ENCODE data around the gene MS4A6A.

Gene MS4A6A

GRCh38 chr11:60175860-60176275, 7.0 kb downstream of the MS4A6A start:
- Histone ChIP-seq H3K4me1 (ENCODE audit: insufficient read depth, low read length) (no peaks in the 10 kb centered on the region), H3K9ac (ENCODE audit: low read depth, low read length) (no peak overlapping the region), H3K9me3 (ENCODE audit: insufficient read depth, low read depth, low read length) (no peaks in the 10 kb centered on the region; the same call in 1 of the 2 replicates), H3K27ac (ENCODE audit: low read length) (no peak overlapping the region), H3K27me3 (ENCODE audit: insufficient read depth, low read length) (no peaks in the 10 kb centered on the region), H3K36me3 (ENCODE audit: insufficient read depth, low read depth, low read length) (no peaks in the 10 kb centered on the region), H3K4me3 (ENCODE audit: low read length) (no peak overlapping the region)

GRCh38 chr11:60172011-60172410, 10.9 kb downstream of the MS4A6A start:
- no peaks in the 10 kb centered on the region for H3K4me1 ChIP-seq (ENCODE audit: insufficient read depth, low read length)
- no peak overlapping the region for H3K4me3 ChIP-seq (ENCODE audit: low read length)
- peaks cover 30% of the 10 kb centered on the region for H3K9me3 ChIP-seq (ENCODE audit: insufficient read depth, low read depth, low read length)
- no peak overlapping the region for H3K27ac ChIP-seq (ENCODE audit: low read length)
- no peaks in the 10 kb centered on the region for H3K27me3 ChIP-seq (ENCODE audit: insufficient read depth, low read length)
- H3K36me3 ChIP-seq (ENCODE audit: insufficient read depth, low read depth, low read length) = 0 out of 2 replicates have a peak, but pooled peaks cover 4% of the 10 kb centered on the region
- no peak overlapping the region for H3K9ac ChIP-seq (ENCODE audit: low read depth, low read length)

GRCh38 chr11:60170566-60170965, 12.3 kb downstream of the MS4A6A start:
- no peaks in the 10 kb centered on the region for H3K4me1 ChIP-seq (ENCODE audit: insufficient read depth, low read length)

GRCh38 chr11:60169264-60169915, 13.5 kb downstream of the MS4A6A start:
- H3K4me1 ChIP-seq (ENCODE audit: insufficient read depth, low read length) = no peaks in the 10 kb centered on the region
- H3K9ac ChIP-seq (ENCODE audit: low read depth, low read length) = no peak overlapping the region
- peaks cover 30% of the 10 kb centered on the region for H3K9me3 ChIP-seq (ENCODE audit: insufficient read depth, low read depth, low read length)
- H3K27me3 ChIP-seq (ENCODE audit: insufficient read depth, low read length) = no peaks in the 10 kb centered on the region
- 0 out of 2 replicates have a peak, but pooled peaks cover 4% of the 10 kb centered on the region for H3K36me3 ChIP-seq (ENCODE audit: insufficient read depth, low read depth, low read length)
- H3K27ac ChIP-seq (ENCODE audit: low read length) = no peak overlapping the region
- H3K4me3 ChIP-seq (ENCODE audit: low read length) = 0 out of 2 replicates have a peak overlapping the region, but pooled peaks have one; percentile 1

More at GRCh38 chr11:60170566-60170965, 12.3 kb downstream of the MS4A6A start:
- H3K36me3 ChIP-seq (ENCODE audit: insufficient read depth, low read depth, low read length) = 0 out of 2 replicates have a peak, but pooled peaks cover 4% of the 10 kb centered on the region
- H3K27me3 ChIP-seq (ENCODE audit: insufficient read depth, low read length) = no peaks in the 10 kb centered on the region
- H3K9ac ChIP-seq (ENCODE audit: low read depth, low read length) = no peak overlapping the region
- no peak overlapping the region for H3K4me3 ChIP-seq (ENCODE audit: low read length)
- H3K27ac ChIP-seq (ENCODE audit: low read length) = no peak overlapping the region
- H3K9me3 ChIP-seq (ENCODE audit: insufficient read depth, low read depth, low read length) = peaks cover 30% of the 10 kb centered on the region

GRCh38 chr11:60168306-60168705, 14.6 kb downstream of the MS4A6A start:
- Histone ChIP-seq H3K4me1 (ENCODE audit: insufficient read depth, low read length) (no peaks in the 10 kb centered on the region), H3K27ac (ENCODE audit: low read length) (no peak overlapping the region), H3K9me3 (ENCODE audit: insufficient read depth, low read depth, low read length) (peaks cover 30% of the 10 kb centered on the region), H3K4me3 (ENCODE audit: low read length) (no peak overlapping the region), H3K9ac (ENCODE audit: low read depth, low read length) (no peak overlapping the region), H3K36me3 (ENCODE audit: insufficient read depth, low read depth, low read length) (0 out of 2 replicates have a peak, but pooled peaks cover 4% of the 10 kb centered on the region), H3K27me3 (ENCODE audit: insufficient read depth, low read length) (no peaks in the 10 kb centered on the region)

- Histone ChIP-seq H3K36me3 (ENCODE audit: insufficient read depth, low read depth, low read length) (0 out of 2 replicates have a peak, but pooled peaks cover 4% of the 10 kb centered on the region), H3K27me3 (ENCODE audit: insufficient read depth, low read length) (no peaks in the 10 kb centered on the region), H3K9me3 (ENCODE audit: insufficient read depth, low read depth, low read length) (peaks cover 30% of the 10 kb centered on the region), H3K4me3 (ENCODE audit: low read length) (no peak overlapping the region), H3K4me1 (ENCODE audit: insufficient read depth, low read length) (no peaks in the 10 kb centered on the region), H3K9ac (ENCODE audit: low read depth, low read length) (no peak overlapping the region), H3K27ac (ENCODE audit: low read length) (no peak overlapping the region)
Measured at GRCh38 chr11:60165951-60166350, 16.9 kb downstream of the MS4A6A start.

GRCh38 chr11:60165538-60165937, 17.3 kb downstream of the MS4A6A start:
- Histone ChIP-seq H3K36me3 (ENCODE audit: insufficient read depth, low read depth, low read length) (0 out of 2 replicates have a peak, but pooled peaks cover 4% of the 10 kb centered on the region), H3K9ac (ENCODE audit: low read depth, low read length) (no peak overlapping the region), H3K27me3 (ENCODE audit: insufficient read depth, low read length) (no peaks in the 10 kb centered on the region), H3K27ac (ENCODE audit: low read length) (no peak overlapping the region), H3K9me3 (ENCODE audit: insufficient read depth, low read depth, low read length) (peaks cover 28% of the 10 kb centered on the region), H3K4me1 (ENCODE audit: insufficient read depth, low read length) (no peaks in the 10 kb centered on the region), H3K4me3 (ENCODE audit: low read length) (no peak overlapping the region)

- H3K27me3 ChIP-seq (ENCODE audit: insufficient read depth, low read length) = no peaks in the 10 kb centered on the region
- H3K9me3 ChIP-seq (ENCODE audit: insufficient read depth, low read depth, low read length) = peaks cover 19% of the 10 kb centered on the region
- no peak overlapping the region for H3K4me3 ChIP-seq (ENCODE audit: low read length)
- H3K36me3 ChIP-seq (ENCODE audit: insufficient read depth, low read depth, low read length) = 0 out of 2 replicates have a peak, but pooled peaks cover 4% of the 10 kb centered on the region
- no peaks in the 10 kb centered on the region for H3K4me1 ChIP-seq (ENCODE audit: insufficient read depth, low read length)
- H3K27ac ChIP-seq (ENCODE audit: low read length) = no peak overlapping the region
- no peak overlapping the region for H3K9ac ChIP-seq (ENCODE audit: low read depth, low read length)
Measured at GRCh38 chr11:60164550-60165075, 18.3 kb downstream of the MS4A6A start.

- Histone ChIP-seq H3K27ac (ENCODE audit: low read length) (no peak overlapping the region), H3K36me3 (ENCODE audit: insufficient read depth, low read depth, low read length) (no peaks in the 10 kb centered on the region), H3K4me3 (ENCODE audit: low read length) (no peak overlapping the region), H3K9me3 (ENCODE audit: insufficient read depth, low read depth, low read length) (no peaks in the 10 kb centered on the region; the same call in 1 of the 2 replicates), H3K27me3 (ENCODE audit: insufficient read depth, low read length) (no peaks in the 10 kb centered on the region), H3K9ac (ENCODE audit: low read depth, low read length) (no peak overlapping the region), H3K4me1 (ENCODE audit: insufficient read depth, low read length) (no peaks in the 10 kb centered on the region)
Measured at GRCh38 chr11:60161766-60162165, 21.1 kb downstream of the MS4A6A start.

- no peak overlapping the region for H3K27ac ChIP-seq (ENCODE audit: low read length)
Measured at GRCh38 chr11:60161107-60161506, 21.8 kb downstream of the MS4A6A start.

GRCh38 chr11:60159868-60160267, 23.0 kb downstream of the MS4A6A start:
- Histone ChIP-seq H3K9me3 (ENCODE audit: insufficient read depth, low read depth, low read length) (no peaks in the 10 kb centered on the region), H3K27ac (ENCODE audit: low read length) (no peak overlapping the region), H3K9ac (ENCODE audit: low read depth, low read length) (no peak overlapping the region), H3K27me3 (ENCODE audit: insufficient read depth, low read length) (no peaks in the 10 kb centered on the region), H3K36me3 (ENCODE audit: insufficient read depth, low read depth, low read length) (no peaks in the 10 kb centered on the region), H3K4me1 (ENCODE audit: insufficient read depth, low read length) (no peaks in the 10 kb centered on the region), H3K4me3 (ENCODE audit: low read length) (no peak overlapping the region)

More at GRCh38 chr11:60161107-60161506, 21.8 kb downstream of the MS4A6A start:
- Histone ChIP-seq H3K4me3 (ENCODE audit: low read length) (no peak overlapping the region), H3K36me3 (ENCODE audit: insufficient read depth, low read depth, low read length) (no peaks in the 10 kb centered on the region), H3K4me1 (ENCODE audit: insufficient read depth, low read length) (no peaks in the 10 kb centered on the region), H3K9ac (ENCODE audit: low read depth, low read length) (no peak overlapping the region), H3K9me3 (ENCODE audit: insufficient read depth, low read depth, low read length) (no peaks in the 10 kb centered on the region; the same call in 1 of the 2 replicates), H3K27me3 (ENCODE audit: insufficient read depth, low read length) (no peaks in the 10 kb centered on the region)

- Histone ChIP-seq H3K9me3 (ENCODE audit: insufficient read depth, low read depth, low read length) (no peaks in the 10 kb centered on the region), H3K9ac (ENCODE audit: low read depth, low read length) (no peak overlapping the region), H3K4me1 (ENCODE audit: insufficient read depth, low read length) (no peaks in the 10 kb centered on the region), H3K27me3 (ENCODE audit: insufficient read depth, low read length) (no peaks in the 10 kb centered on the region), H3K27ac (ENCODE audit: low read length) (no peak overlapping the region), H3K36me3 (ENCODE audit: insufficient read depth, low read depth, low read length) (no peaks in the 10 kb centered on the region), H3K4me3 (ENCODE audit: low read length) (no peak overlapping the region)
Measured at GRCh38 chr11:60159284-60159683, 23.6 kb downstream of the MS4A6A start.

All from iPS-20b (cell line).